GM12878 (cell line): ENCODE data around the gene COL6A3. TPM values are rescaled to one million over a fixed set of nuclear protein-coding genes. Genes with fewer than 3 reads are reported as not detected.

Experiments used
- ATAC-seq: fragments of 200-7000 bp; cut with Tn5 transposase; 3 replicates; pipeline ENCODE4 v1.9.1; 2020; ENCODE audit warnings: mild to moderate bottlenecking, moderate library complexity
- BruUV-seq: library from RNA; stranded (reverse); fragments of 400-500 nt; replicated peaks from 2 replicates; lab custom pipeline; 2021; lab: Mats Ljungman, UMichigan
- CTCF ChIA-PET: fragments of 300-600 bp; sonication (Branson Sonifier 250); formaldehyde crosslinking; extraction: SDS; loops from one replicate; lab custom pipeline; 2021; ENCODE audit warnings: inconsistent platforms; lab: Yijun Ruan, JAX
- POLR2A ChIA-PET: fragments of 350-600 bp; formaldehyde crosslinking; extraction: SDS; loops from one replicate; lab custom pipeline; 2021; ENCODE audit warnings: inconsistent platforms; lab: Charles Lee
- RAD21 ChIA-PET: fragments of 300-600 bp; sonication (Branson Sonifier 250); formaldehyde crosslinking; loops from one replicate; lab custom pipeline; 2023; ENCODE audit warnings: antibody characterized with exemption; ENCODE audit not compliant: unreplicated experiment; lab: Charles Lee
- SMC1A ChIA-PET: fragments of 300-600 bp; sonication (Branson Sonifier 250); formaldehyde crosslinking; loops from one replicate; lab custom pipeline; 2023; ENCODE audit not compliant: unreplicated experiment, uncharacterized antibody; lab: Charles Lee
- DNase-seq: peaks from one replicate; pipeline ENCODE4 v3.0.0-alpha.2; 2011; ENCODE audit warnings: low read depth, low spot score
- FAIRE-seq: peaks from 3 replicates; lab custom pipeline; 2011; peaks lifted over from hg19 to GRCh38; lab: Jason Lieb, UNC
- H2AFZ ChIP-seq: 2 replicates; pipeline ENCODE4 v1.6.0; 2011; ENCODE audit warnings: low read depth, low read length, control low read depth; ENCODE audit not compliant: control insufficient read depth
- H3K27ac ChIP-seq: 2 replicates; pipeline ENCODE4 v1.5.1; 2011; ENCODE audit warnings: control low read depth; ENCODE audit not compliant: control insufficient read depth, insufficient read depth
- H3K27me3 ChIP-seq, 2 experiments: replicated peaks in 1 of 2; 2 replicates each; pipeline versions ENCODE4 v1.6.0 to v1.6.1; 2011; ENCODE audit warnings: low read length in 1 of 2; ENCODE audit not compliant: control insufficient read depth in 2 of 2, insufficient read depth in 2 of 2
- H3K36me3 ChIP-seq, 2 experiments: 2 replicates each; pipeline ENCODE4 v1.5.1; 2011; ENCODE audit warnings: low read length in 1 of 2; ENCODE audit not compliant: control insufficient read depth in 2 of 2, insufficient read depth in 2 of 2
- H3K4me1 ChIP-seq: 2 replicates; pipeline ENCODE4 v1.6.1; 2011; ENCODE audit warnings: mild to moderate bottlenecking, low read length, moderate library complexity, mixed read lengths; ENCODE audit not compliant: control insufficient read depth, insufficient read depth
- H3K4me2 ChIP-seq: 2 replicates; pipeline ENCODE4 v1.6.0; 2011; ENCODE audit warnings: control low read depth; ENCODE audit not compliant: control insufficient read depth, insufficient read depth
- H3K4me3 ChIP-seq: fragments of 200-600 bp; sonication (generic); 2 replicates; pipeline ENCODE4 v1.5.1; 2016
- H3K79me2 ChIP-seq: 2 replicates; pipeline ENCODE4 v1.6.0; 2011; ENCODE audit warnings: low read length; ENCODE audit not compliant: control insufficient read depth, insufficient read depth
- H3K9ac ChIP-seq: 2 replicates; pipeline ENCODE4 v1.8.0; 2011; ENCODE audit warnings: low read length, control low read depth, mixed read lengths; ENCODE audit not compliant: control insufficient read depth, insufficient read depth
- H3K9me3 ChIP-seq: replicated peaks from 3 replicates; pipeline ENCODE4 v1.5.1; 2011; ENCODE audit warnings: mild to moderate bottlenecking, low read length; ENCODE audit not compliant: control insufficient read depth, insufficient read depth
- H4K20me1 ChIP-seq: 2 replicates; pipeline ENCODE4 v1.6.0; 2011; ENCODE audit not compliant: control insufficient read depth, insufficient read depth
- BHLHE40 ChIP-seq, 2 experiments: fragments of 450-650 bp in 1 of 2; IDR thresholded peaks; 2 replicates each; pipeline ENCODE4 v1.6.1; 2011 to 2017; ENCODE audit warnings: low read depth in 2 of 2, borderline replicate concordance in 1 of 2, improper control_type of control experiment in 1 of 2, low read length in 1 of 2, mild to moderate bottlenecking in 1 of 2
- E4F1 ChIP-seq: fragments of 450-650 bp; IDR thresholded peaks from 2 replicates; pipeline ENCODE4 v1.6.1; 2018; ENCODE audit warnings: borderline replicate concordance, mild to moderate bottlenecking; ENCODE audit not compliant: partially characterized antibody
- HDAC6 ChIP-seq: fragments of 200-600 bp; sonication (generic); IDR thresholded peaks from one replicate; pipeline ENCODE4 v1.8.0; 2017; ENCODE audit warnings: antibody characterized with exemption; ENCODE audit not compliant: unreplicated experiment
- WGBS: methylation state at CpG from one replicate; pipeline ENCODE4 v1.1.6; 2016; ENCODE audit warnings: low lambda C conversion rate; ENCODE audit not compliant: insufficient replicate concordance, insufficient coverage; ENCODE audit errors: missing lambda C conversion rate; 5-methylcytosine and 5-hydroxymethylcytosine counted together
- in situ Hi-C: fragments of 300-500 bp; cut with MboI; formaldehyde crosslinking; loops from 9 replicates; pipeline ENCODE4 v1.14.3; 2018; ENCODE audit warnings: mixed read lengths
- intact Hi-C: fragments of 100-400 bp; cut with micrococcal nuclease; formaldehyde crosslinking; loops from one replicate; pipeline ENCODE4 v1.14.2; 2022; ENCODE audit not compliant: unreplicated experiment
- polyA plus RNA-seq, 11 experiments: library from polyadenylated mRNA; depleted of rRNA in 4 of 11; unstranded in 6 of 11; stranded (reverse) in 5 of 11; fragments of >200 nt; fragmentation: Nextera tagmentation in 4 of 11; fragmentation: Illumina TruSeq in 1 of 11; extraction: Ambion mirVana in 4 of 11; extraction: Trizol in 1 of 11; gene quantifications; 1 replicate in 1 of 11; 2 replicates in 10 of 11; pipeline versions ENCODE4 v1.2.1 to v1.2.3, GENCODE V29; 2011 to 2016; ENCODE audit warnings: inconsistent platforms in 2 of 11, missing spikeins in 2 of 11, low read depth in 1 of 11
- total RNA-seq, 4 experiments: library from RNA; depleted of rRNA in 3 of 4; stranded (reverse); fragments of >200 nt in 3 of 4; fragmentation: Illumina TruSeq in 1 of 4; extraction: Trizol in 1 of 4; gene quantifications; 2 replicates each; pipeline versions ENCODE4 v1.2.1 to v1.2.3, GENCODE V29; 2013 to 2021
- TF ChIP-seq, protein P1 (sequence below): fragments of 450-650 bp; IDR thresholded peaks from 2 replicates; pipeline ENCODE4 v1.6.1; 2017; ENCODE audit warnings: mild to moderate bottlenecking

COL6A3 gene
- total and polyA plus RNA-seq, 10 of the 15 experiments (the other 5 are each of a cell fraction or from before 2014, with no cell fraction given), result 0.01 to 0.51 (median 0.09) TPM; not detected in 4

DNA sequence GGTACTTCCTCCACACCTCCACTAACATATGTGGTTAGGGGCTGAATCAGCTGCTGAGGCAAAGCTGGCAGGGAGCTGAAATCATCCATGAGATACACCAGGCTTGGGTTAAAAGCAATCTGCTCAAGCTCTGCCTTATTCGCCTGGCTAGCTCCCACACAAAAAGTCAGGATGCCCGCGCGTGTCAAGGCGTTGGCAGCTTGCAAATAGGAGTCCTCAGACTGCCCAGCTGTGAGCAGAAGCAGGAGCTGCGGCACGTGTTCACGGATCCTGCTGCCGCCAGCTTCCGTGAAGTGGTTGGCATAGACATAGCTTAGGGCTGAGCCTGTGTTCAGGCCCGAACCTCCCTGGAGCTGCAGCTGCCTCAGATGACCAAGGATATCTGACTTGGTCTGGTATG, 35.3 kb downstream of the COL6A3 start:
- TF ChIP-seq HDAC6, result no peak
- TF ChIP-seq E4F1, result no peak
- TF ChIP-seq, protein P1, sequence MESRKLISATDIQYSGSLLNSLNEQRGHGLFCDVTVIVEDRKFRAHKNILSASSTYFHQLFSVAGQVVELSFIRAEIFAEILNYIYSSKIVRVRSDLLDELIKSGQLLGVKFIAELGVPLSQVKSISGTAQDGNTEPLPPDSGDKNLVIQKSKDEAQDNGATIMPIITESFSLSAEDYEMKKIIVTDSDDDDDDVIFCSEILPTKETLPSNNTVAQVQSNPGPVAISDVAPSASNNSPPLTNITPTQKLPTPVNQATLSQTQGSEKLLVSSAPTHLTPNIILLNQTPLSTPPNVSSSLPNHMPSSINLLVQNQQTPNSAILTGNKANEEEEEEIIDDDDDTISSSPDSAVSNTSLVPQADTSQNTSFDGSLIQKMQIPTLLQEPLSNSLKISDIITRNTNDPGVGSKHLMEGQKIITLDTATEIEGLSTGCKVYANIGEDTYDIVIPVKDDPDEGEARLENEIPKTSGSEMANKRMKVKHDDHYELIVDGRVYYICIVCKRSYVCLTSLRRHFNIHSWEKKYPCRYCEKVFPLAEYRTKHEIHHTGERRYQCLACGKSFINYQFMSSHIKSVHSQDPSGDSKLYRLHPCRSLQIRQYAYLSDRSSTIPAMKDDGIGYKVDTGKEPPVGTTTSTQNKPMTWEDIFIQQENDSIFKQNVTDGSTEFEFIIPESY, result no peak
- no peak for TF ChIP-seq BHLHE40 (IDR thresholded peaks at IDR 0.05; ENCODE audit: borderline replicate concordance in 1 of 2, low read depth in 2 of 2, low read length in 1 of 2)
- FAIRE-seq, result no peak
- ChIA-PET RAD21 (no interaction called here), POLR2A (interaction anchor here (0.6 kb wide), 1 partner anchor 28 kb away, joined by 5 read pairs; no protein-coding TSS in a partner anchor), CTCF (no interaction called here), SMC1A (no interaction called here)
- WGBS, result 45% methylated on average over 10 of the region's 11 CpGs
- Histone ChIP-seq H3K9me3 (no peaks in the 10 kb centered on the region), H4K20me1 (no peaks in the 10 kb centered on the region), H3K27me3 (no peaks in the 10 kb centered on the region; a peak in 2 of 4 replicates), H3K36me3 (no peaks in the 10 kb centered on the region), H3K9ac (no peak overlapping the region), H2AFZ (no peak overlapping the region), H3K4me3 (no peak overlapping the region), H3K27ac (no peak overlapping the region), H3K4me1 (no peaks in the 10 kb centered on the region), H3K79me2 (no peaks in the 10 kb centered on the region), H3K4me2 (no peak overlapping the region)
- intact Hi-C loops, result no loop called here
- DNase-seq, result no peak
- BruUV-seq, result no TSS peak
- in situ Hi-C loops, result no loop called here
- ATAC-seq, result no peak
